IMR-90 (cell line): Measurements from ENCODE around the gene SH3RF3. TPM values are rescaled to one million over a fixed set of nuclear protein-coding genes. Genes with fewer than 3 reads are reported as not detected.

Experiments
- ATAC-seq: fragments of 200-7000 bp; cut with Tn5 transposase; 2 replicates; pipeline ENCODE4 v1.9.1; 2020; ENCODE audit warnings: low read depth, mild to moderate bottlenecking, moderate library complexity
- BruUV-seq: library from RNA; stranded (reverse); fragments of 400-500 nt; replicated peaks from 2 replicates; lab custom pipeline; 2021; lab: Mats Ljungman, UMichigan
- CTCF ChIA-PET: fragments of 300-600 bp; formaldehyde crosslinking; extraction: SDS; loops from one replicate; lab custom pipeline; 2021; ENCODE audit warnings: antibody characterized with exemption; lab: Yijun Ruan, JAX
- POLR2A ChIA-PET: fragments of 300-600 bp; sonication (Branson Sonifier 250); formaldehyde crosslinking; loops from one replicate; lab custom pipeline; 2022; ENCODE audit warnings: antibody characterized with exemption; ENCODE audit not compliant: unreplicated experiment; lab: Charles Lee
- DNase-seq: peaks from one replicate; pipeline ENCODE4 v3.0.0; 2013
- H2AFZ ChIP-seq: replicated peaks from 2 replicates; pipeline ENCODE3; 2013; ENCODE audit warnings: low read length, mild to moderate bottlenecking; ENCODE audit not compliant: poor library complexity
- H2AK5ac ChIP-seq: 2 replicates; pipeline ENCODE4 v1.6.1; 2013; ENCODE audit warnings: low read depth, low read length, inconsistent platforms
- H2AK9ac ChIP-seq: replicated peaks from 2 replicates; pipeline ENCODE3; 2013; ENCODE audit warnings: mild to moderate bottlenecking, low read depth, low read length, moderate library complexity; ENCODE audit not compliant: poor library complexity
- H2BK120ac ChIP-seq: 2 replicates; pipeline ENCODE4 v1.6.1; 2013; ENCODE audit warnings: low read depth, low read length, inconsistent platforms
- H2BK15ac ChIP-seq: 3 replicates; pipeline ENCODE4 v1.6.1; 2013; ENCODE audit warnings: low read depth, low read length, inconsistent platforms
- H2BK20ac ChIP-seq: 2 replicates; pipeline ENCODE4 v1.6.1; 2013; ENCODE audit warnings: low read depth, mild to moderate bottlenecking, inconsistent platforms, low read length, moderate library complexity
- H2BK5ac ChIP-seq: 2 replicates; pipeline ENCODE4 v1.6.1; 2013; ENCODE audit warnings: mild to moderate bottlenecking, low read depth, low read length, inconsistent platforms; ENCODE audit not compliant: poor library complexity, severe bottlenecking
- H3K14ac ChIP-seq: replicated peaks from 2 replicates; pipeline ENCODE4 v1.6.1; 2013; ENCODE audit warnings: low read depth, low read length, inconsistent platforms
- H3K18ac ChIP-seq: 2 replicates; pipeline ENCODE4 v1.6.1; 2013; ENCODE audit warnings: low read depth, low read length, control low read depth
- H3K23ac ChIP-seq: 2 replicates; pipeline ENCODE4 v1.6.1; 2013; ENCODE audit warnings: low read depth, low read length, inconsistent platforms
- H3K27ac ChIP-seq: 2 replicates; pipeline ENCODE4 v1.5.1; 2013; ENCODE audit warnings: mild to moderate bottlenecking, control low read depth, low read length; ENCODE audit not compliant: insufficient read depth
- H3K27me3 ChIP-seq: 2 replicates; pipeline ENCODE4 v1.6.1; 2013; ENCODE audit warnings: low read length; ENCODE audit not compliant: control insufficient read depth, insufficient read depth
- H3K36me3 ChIP-seq: 2 replicates; pipeline ENCODE4 v1.6.1; 2013; ENCODE audit warnings: low read length, mixed read lengths; ENCODE audit not compliant: control insufficient read depth, insufficient read depth
- H3K4ac ChIP-seq: 2 replicates; pipeline ENCODE4 v1.6.1; 2013; ENCODE audit warnings: low read depth, low read length, inconsistent platforms
- H3K4me1 ChIP-seq: 2 replicates; pipeline ENCODE4 v1.6.1; 2013; ENCODE audit warnings: low read length, mixed read lengths; ENCODE audit not compliant: control insufficient read depth, insufficient read depth
- H3K4me2 ChIP-seq: 2 replicates; pipeline ENCODE4 v1.6.1; 2013; ENCODE audit warnings: low read depth, mild to moderate bottlenecking, control low read depth, low read length, moderate library complexity
- H3K4me3 ChIP-seq: 2 replicates; pipeline ENCODE4 v1.5.1; 2013; ENCODE audit warnings: low read depth, mild to moderate bottlenecking, control low read depth, low read length, moderate library complexity; ENCODE audit not compliant: insufficient read depth
- H3K56ac ChIP-seq: 2 replicates; pipeline ENCODE4 v1.6.1; 2013; ENCODE audit warnings: low read length, inconsistent platforms; ENCODE audit not compliant: insufficient read depth; ENCODE audit errors: extremely low read depth
- H3K79me1 ChIP-seq, 2 experiments: 2 replicates each; pipeline ENCODE4 v1.6.1; 2013; ENCODE audit warnings: low read length in 2 of 2, inconsistent platforms in 1 of 2, low read depth in 1 of 2
- H3K9ac ChIP-seq: 2 replicates; pipeline ENCODE4 v1.6.1; 2013; ENCODE audit warnings: low read depth, low read length, control low read depth
- H3K9me1 ChIP-seq: 2 replicates; pipeline ENCODE4 v1.6.1; 2013; ENCODE audit warnings: low read length, inconsistent platforms; ENCODE audit not compliant: insufficient read depth
- H3K9me3 ChIP-seq: 2 replicates; pipeline ENCODE4 v1.6.1; 2013; ENCODE audit warnings: low read length; ENCODE audit not compliant: control insufficient read depth, insufficient read depth
- H4K20me1 ChIP-seq: 2 replicates; pipeline ENCODE4 v1.6.1; 2013; ENCODE audit warnings: low read length, inconsistent platforms; ENCODE audit not compliant: insufficient read depth
- H4K5ac ChIP-seq: 2 replicates; pipeline ENCODE4 v1.6.1; 2013; ENCODE audit warnings: mild to moderate bottlenecking, low read depth, low read length, control low read depth
- H4K8ac ChIP-seq, 2 experiments: 2 replicates each; pipeline ENCODE4 v1.6.1; 2013; ENCODE audit warnings: low read depth in 2 of 2, low read length in 2 of 2, control low read depth in 1 of 2, inconsistent platforms in 1 of 2
- H4K91ac ChIP-seq: 2 replicates; pipeline ENCODE4 v1.6.1; 2013; ENCODE audit warnings: low read depth, low read length, inconsistent platforms; ENCODE audit not compliant: insufficient read depth
- BHLHE40 ChIP-seq: fragments of 150-350 bp; IDR thresholded peaks from 2 replicates; pipeline ENCODE4 v1.6.1; 2016; ENCODE audit warnings: mild to moderate bottlenecking, low read depth, low read length
- CEBPB ChIP-seq: IDR thresholded peaks from 2 replicates; pipeline ENCODE4 v1.6.1; 2012; ENCODE audit warnings: low read depth, low read length, improper control_type of control experiment
- CHD1 ChIP-seq: IDR thresholded peaks from 2 replicates; pipeline ENCODE4 v1.6.1; 2012; ENCODE audit warnings: low read depth, low read length, improper control_type of control experiment
- CTCF ChIP-seq: conservative IDR thresholded peaks from 2 replicates; pipeline ENCODE4 v1.5.1; 2012; ENCODE audit warnings: mild to moderate bottlenecking, low read depth, low read length, improper control_type of control experiment
- ELK1 ChIP-seq: fragments of 150-350 bp; IDR thresholded peaks from 2 replicates; pipeline ENCODE4 v1.6.1; 2016; ENCODE audit warnings: low read depth, mild to moderate bottlenecking, low read length, moderate library complexity, borderline replicate concordance
- MAFK ChIP-seq: IDR thresholded peaks from 2 replicates; pipeline ENCODE4 v1.6.1; 2012; ENCODE audit warnings: low read depth, low read length, improper control_type of control experiment
- MAZ ChIP-seq: IDR thresholded peaks from 2 replicates; pipeline ENCODE4 v1.6.1; 2012; ENCODE audit warnings: low read depth, mild to moderate bottlenecking, low read length, improper control_type of control experiment, moderate library complexity, borderline replicate concordance
- MXI1 ChIP-seq: IDR thresholded peaks from 2 replicates; pipeline ENCODE4 v1.6.1; 2012; ENCODE audit warnings: low read depth, mild to moderate bottlenecking, low read length, moderate library complexity, borderline replicate concordance
- NFE2L2 ChIP-seq: fragments of 150-350 bp; IDR thresholded peaks from 2 replicates; pipeline ENCODE4 v1.6.1; 2016; ENCODE audit warnings: low read depth, mild to moderate bottlenecking, low read length
- POLR2A ChIP-seq: IDR thresholded peaks from 2 replicates; pipeline ENCODE4 v1.6.1; 2012; ENCODE audit warnings: mild to moderate bottlenecking, low read depth, low read length
- RAD21 ChIP-seq: IDR thresholded peaks from 2 replicates; pipeline ENCODE4 v1.6.1; 2012; ENCODE audit warnings: low read length, improper control_type of control experiment
- RCOR1 ChIP-seq: IDR thresholded peaks from 2 replicates; pipeline ENCODE4 v1.6.1; 2012; ENCODE audit warnings: mild to moderate bottlenecking, low read length, improper control_type of control experiment; ENCODE audit not compliant: insufficient replicate concordance
- RFX5 ChIP-seq: IDR thresholded peaks from 2 replicates; pipeline ENCODE4 v1.8.0; 2012; ENCODE audit warnings: low read depth, mild to moderate bottlenecking, low read length, moderate library complexity
- SMC3 ChIP-seq: fragments of 150-350 bp; IDR thresholded peaks from 2 replicates; pipeline ENCODE4 v1.6.1; 2016; ENCODE audit warnings: low read depth, mild to moderate bottlenecking, antibody characterized with exemption, low read length, moderate library complexity
- USF2 ChIP-seq: fragments of 150-350 bp; IDR thresholded peaks from 2 replicates; pipeline ENCODE4 v1.6.1; 2017; ENCODE audit warnings: mild to moderate bottlenecking, antibody characterized with exemption, low read length, low read depth
- WGBS, 2 experiments: methylation state at CpG; one replicate each; pipeline versions ENCODE4 v1.1.5 to v1.1.7; 2013; ENCODE audit warnings: missing lambda C conversion rate in 2 of 2; ENCODE audit not compliant: insufficient read length in 1 of 2; ENCODE audit errors: extremely low coverage in 2 of 2; 5-methylcytosine and 5-hydroxymethylcytosine counted together
- dilution Hi-C: fragments of 300-500 bp; cut with HindIII; formaldehyde crosslinking; loops from one replicate; pipeline ENCODE4 v1.14.3; 2018; ENCODE audit warnings: low sequenced_read_pairs; ENCODE audit not compliant: unreplicated experiment
- in situ Hi-C: fragments of 300-500 bp; cut with MboI; formaldehyde crosslinking; loops from 3 replicates; pipeline ENCODE4 v1.14.3; 2019; ENCODE audit warnings: low sequenced_read_pairs, inconsistent platforms, mixed read lengths
- intact Hi-C: fragments of 100-400 bp; cut with micrococcal nuclease; formaldehyde crosslinking; loops from 2 replicates; pipeline ENCODE4 v1.10.0; 2022
- polyA plus RNA-seq, 3 experiments: library from polyadenylated mRNA; depleted of rRNA; stranded (reverse); fragments of >200 nt; gene quantifications; 2 replicates each; pipeline ENCODE4 v1.2.3, GENCODE V29; 2012; ENCODE audit warnings: low replicate concordance in 1 of 3
- total RNA-seq: library from RNA; depleted of rRNA; stranded (reverse); fragments of >200 nt; gene quantifications from 2 replicates; pipeline ENCODE4 v1.2.3, GENCODE V29; 2012

The SH3RF3 gene
- total and polyA plus RNA-seq, 2 of the 4 experiments (the other 2 are of a cell fraction) = 3.4 to 5.3 TPM

- no peak overlapping the region for H2BK120ac ChIP-seq
- H4K8ac ChIP-seq = no peak overlapping the region
- H3K14ac ChIP-seq = 0 out of 2 replicates have a peak overlapping the region, but pooled peaks have one; percentile 44
- H3K9me1 ChIP-seq = peaks cover 35% of the 10 kb centered on the region
- H2AFZ ChIP-seq = no peak overlapping the region
- no peak overlapping the region for H2BK15ac ChIP-seq
- no peak overlapping the region for H3K56ac ChIP-seq
- H2AK5ac ChIP-seq = no peak overlapping the region
- no peaks in the 10 kb centered on the region for H3K9me3 ChIP-seq
- H2BK5ac ChIP-seq = no peak overlapping the region
- H3K23ac ChIP-seq = no peak overlapping the region
- H3K27me3 ChIP-seq = no peaks in the 10 kb centered on the region
- H3K4me2 ChIP-seq = no peak overlapping the region
- H3K4ac ChIP-seq = 0 out of 2 replicates have a peak overlapping the region, but pooled peaks have one; percentile 9
- H4K91ac ChIP-seq = no peak overlapping the region
- dilution Hi-C loops = no loop called here
- peaks cover 68 to 95% of the 10 kb centered on the region in 2 experiments for H3K79me1 ChIP-seq
- DNase-seq = no peak
- WGBS, 2 experiments = 90% methylated on average over 4 of the region's 8 CpGs; no CpG with 5 or more reads in 1 of the 2 experiments
- H3K36me3 ChIP-seq = no peaks in the 10 kb centered on the region
- H3K27ac ChIP-seq = no peak overlapping the region
- no peak overlapping the region for H2AK9ac ChIP-seq
- peaks cover 95% of the 10 kb centered on the region for H4K20me1 ChIP-seq
- intact Hi-C loops = no loop called here
- CTCF ChIA-PET = interaction anchor here (0.9 to 1.1 kb wide), 2 partner anchors 10 to 14 kb away, joined by 3 read pairs; no protein-coding TSS in a partner anchor
- in situ Hi-C loops = loop anchor here (25.0 kb wide), 1 partner anchor 188 kb away; no protein-coding TSS in a partner anchor
- H3K9ac ChIP-seq = no peak overlapping the region
- no TSS peak for BruUV-seq
- H2BK20ac ChIP-seq = no peak overlapping the region
- POLR2A ChIA-PET = no interaction called here
- no peak overlapping the region for H3K4me3 ChIP-seq
- no peak overlapping the region for H3K18ac ChIP-seq
- H4K5ac ChIP-seq = no peak overlapping the region
- H3K4me1 ChIP-seq = peaks cover 10% of the 10 kb centered on the region
- no peak for ATAC-seq
- no peak for TF ChIP-seq ELK1
- TF ChIP-seq BHLHE40 = no peak
- no peak for TF ChIP-seq POLR2A
- no peak for TF ChIP-seq NFE2L2
- TF ChIP-seq CTCF = no peak
- no peak for TF ChIP-seq MAZ
- no peak for TF ChIP-seq SMC3
- TF ChIP-seq CHD1 = no peak
- TF ChIP-seq CEBPB = no peak
- TF ChIP-seq MAFK = no peak
- TF ChIP-seq RCOR1 = no peak
- no peak for TF ChIP-seq RFX5
- TF ChIP-seq RAD21 = no peak
- no peak for TF ChIP-seq USF2
- no peak for TF ChIP-seq MXI1
These were observed 20.1 kb downstream of the SH3RF3 start for GRCh38 chr2:109148991-109149645.
